Neural progenitor cell (in vitro differentiated cells): ENCODE results near the gene AP2M1. TPM values are rescaled to one million over a fixed set of nuclear protein-coding genes. Genes with fewer than 3 reads are reported as not detected.

Experiments
- DNase-seq: peaks from one replicate; pipeline ENCODE4 v3.0.0-alpha.2; 2016; ENCODE audit warnings: low spot score
- H2AFZ ChIP-seq: fragments of 200-600 bp; sonication (generic); replicated peaks from 2 replicates; pipeline ENCODE4 v1.6.1; 2016; ENCODE audit warnings: antibody characterized with exemption
- H3F3A ChIP-seq: fragments of 200-600 bp; sonication (generic); 2 replicates; pipeline ENCODE4 v1.6.1; 2016; ENCODE audit warnings: antibody characterized with exemption, low read depth
- H3K27ac ChIP-seq: fragments of 200-600 bp; sonication (generic); 2 replicates; pipeline ENCODE4 v1.5.1; 2016; ENCODE audit warnings: mild to moderate bottlenecking
- H3K27me3 ChIP-seq: fragments of 200-600 bp; sonication (generic); 2 replicates; pipeline ENCODE4 v1.6.1; 2016; ENCODE audit warnings: mild to moderate bottlenecking, moderate library complexity
- H3K36me3 ChIP-seq: fragments of 200-600 bp; sonication (generic); 2 replicates; pipeline ENCODE4 v1.5.1; 2016
- H3K4me1 ChIP-seq: fragments of 200-600 bp; sonication (generic); 2 replicates; pipeline ENCODE4 v1.6.1; 2016; ENCODE audit warnings: mixed run types
- H3K4me2 ChIP-seq: fragments of 200-600 bp; sonication (generic); 2 replicates; pipeline ENCODE4 v1.6.1; 2016
- H3K4me3 ChIP-seq: fragments of 200-600 bp; sonication (generic); 2 replicates; pipeline ENCODE4 v1.5.1; 2016
- H3K79me2 ChIP-seq: fragments of 200-600 bp; sonication (generic); 2 replicates; pipeline ENCODE4 v1.6.1; 2016; ENCODE audit warnings: low read depth
- H3K9ac ChIP-seq: fragments of 200-600 bp; sonication (generic); 2 replicates; pipeline ENCODE4 v1.6.1; 2016
- H3K9me3 ChIP-seq: fragments of 200-600 bp; sonication (generic); 2 replicates; pipeline ENCODE4 v1.5.1; 2016; ENCODE audit warnings: low read depth
- H4K20me1 ChIP-seq: fragments of 200-600 bp; sonication (generic); 2 replicates; pipeline ENCODE4 v1.6.1; 2016; ENCODE audit warnings: low read depth
- H3K27ac Mint-ChIP-seq: 3 replicates; pipeline ENCODE4 v1.8.0; 2021; ENCODE audit warnings: mixed read lengths
- H3K27me3 Mint-ChIP-seq: 2 replicates; pipeline ENCODE4 v1.8.0; 2022; ENCODE audit warnings: low read depth, mild to moderate bottlenecking, inconsistent platforms, moderate library complexity, mixed read lengths; ENCODE audit not compliant: insufficient read depth
- H3K36me3 Mint-ChIP-seq: 3 replicates; pipeline ENCODE4 v1.8.0; 2021; ENCODE audit warnings: mixed read lengths
- H3K4me1 Mint-ChIP-seq: 3 replicates; pipeline ENCODE4 v1.8.0; 2021; ENCODE audit warnings: mixed read lengths
- H3K4me3 Mint-ChIP-seq: 3 replicates; pipeline ENCODE4 v1.8.0; 2021; ENCODE audit warnings: mild to moderate bottlenecking, moderate library complexity, mixed read lengths
- H3K9me3 Mint-ChIP-seq: 3 replicates; pipeline ENCODE4 v1.8.0; 2020; ENCODE audit warnings: mixed read lengths
- CTCF ChIP-seq: fragments of 200-600 bp; sonication (generic); IDR thresholded peaks from 2 replicates; pipeline ENCODE4 v1.5.1; 2017; ENCODE audit warnings: antibody characterized with exemption, mild to moderate bottlenecking
- EZH2 ChIP-seq: fragments of 200-600 bp; sonication (generic); IDR thresholded peaks from 2 replicates; pipeline ENCODE4 v1.6.1; 2017; ENCODE audit warnings: antibody characterized with exemption, mild to moderate bottlenecking, moderate library complexity
- EZH2phosphoT487 ChIP-seq: fragments of 200-600 bp; sonication (generic); IDR thresholded peaks from 2 replicates; pipeline ENCODE4 v1.6.1; 2017; ENCODE audit warnings: antibody characterized with exemption
- total RNA-seq: library from RNA; depleted of rRNA; stranded (reverse); fragments of >200 nt; gene quantifications from 2 replicates; pipeline ENCODE4 v1.2.3, GENCODE V29; 2015; ENCODE audit warnings: low replicate concordance

Gene AP2M1
- total RNA-seq, 1 donor from 2014 or later, result 309 TPM

GRCh38 chr3:184133840-184134745 lies 40.6 kb upstream of the AP2M1 start:
- Histone ChIP-seq H3K79me2 (peaks cover 34% of the 10 kb centered on the region), H3K9ac (no peak overlapping the region), H3K4me2 (peak overlapping the region; percentile 97), H3F3A (peaks cover 20% of the 10 kb centered on the region), H3K9me3 (no peaks in the 10 kb centered on the region), H3K27me3 (peaks cover 10% of the 10 kb centered on the region), H3K36me3 (no peaks in the 10 kb centered on the region), H4K20me1 (no peaks in the 10 kb centered on the region), H3K4me3 (peak overlapping the region; percentile 85), H2AFZ (peak overlapping the region; percentile 77), H3K4me1 (peaks cover 6% of the 10 kb centered on the region), H3K27ac (no peak overlapping the region)
- no peak for TF ChIP-seq CTCF
- no peak for TF ChIP-seq EZH2phosphoT487
- TF ChIP-seq EZH2, result peak; percentile 4
- H3K9me3 Mint-ChIP-seq, result no peaks in the 10 kb centered on the region
- peaks cover 2% of the 10 kb centered on the region for H3K36me3 Mint-ChIP-seq
- peaks cover 2% of the 10 kb centered on the region for H3K27me3 Mint-ChIP-seq
- peaks cover 22% of the 10 kb centered on the region for H3K4me1 Mint-ChIP-seq
- H3K27ac Mint-ChIP-seq, result peak overlapping the region; percentile 93
- peak; percentile 87 for DNase-seq
- H3K4me3 Mint-ChIP-seq, result peak overlapping the region; percentile 99

DNA sequence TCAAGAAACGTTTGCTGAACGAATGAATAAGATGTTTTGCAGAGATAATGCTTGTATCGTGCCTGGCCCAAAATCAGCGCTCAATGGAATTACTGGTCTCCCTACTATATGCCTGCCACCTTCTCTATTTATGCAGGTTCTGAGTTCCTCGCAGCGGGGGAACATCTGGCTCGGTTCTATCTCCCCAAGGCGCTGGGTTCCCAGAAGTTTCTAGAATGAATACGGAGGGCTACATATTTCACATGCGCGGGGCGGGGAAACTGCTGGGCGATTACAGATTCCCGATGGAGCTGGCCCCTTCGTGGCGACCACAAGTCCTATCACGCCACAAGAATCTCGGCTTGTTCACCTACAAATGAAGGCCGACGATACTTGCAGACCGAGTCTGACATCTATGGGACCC lies 39.9 kb upstream of the AP2M1 start:
- peak overlapping the region; percentile 77 for H2AFZ ChIP-seq
- no peaks in the 10 kb centered on the region for H4K20me1 ChIP-seq
- H3K9me3 ChIP-seq, result no peaks in the 10 kb centered on the region
- Mint-ChIP-seq H3K27me3 (peaks cover 2% of the 10 kb centered on the region), H3K36me3 (peaks cover 2% of the 10 kb centered on the region), H3K9me3 (no peaks in the 10 kb centered on the region), H3K4me3 (peak overlapping the region; percentile 99), H3K27ac (peak overlapping the region; percentile 93), H3K4me1 (peaks cover 22% of the 10 kb centered on the region)
- H3K4me2 ChIP-seq, result peak overlapping the region; percentile 97
- no peak for TF ChIP-seq EZH2phosphoT487
- no peak overlapping the region for H3K27ac ChIP-seq
- no peaks in the 10 kb centered on the region for H3K36me3 ChIP-seq
- peaks cover 6% of the 10 kb centered on the region for H3K4me1 ChIP-seq
- DNase-seq, result no peak
- H3K27me3 ChIP-seq, result peaks cover 10% of the 10 kb centered on the region
- no peak overlapping the region for H3K9ac ChIP-seq
- H3K4me3 ChIP-seq, result peak overlapping the region; percentile 85
- peaks cover 38% of the 10 kb centered on the region for H3K79me2 ChIP-seq
- H3F3A ChIP-seq, result peaks cover 20% of the 10 kb centered on the region

- Histone ChIP-seq H2AFZ (peak within 1 kb of the TSS; percentile 77), H3K79me2 (peaks cover 38% of the 10 kb centered on the region), H3K4me1 (peaks cover 6% of the 10 kb centered on the region), H3K4me2 (peak within 1 kb of the TSS; percentile 97), H3K27ac (no peak within 1 kb of the TSS), H3K9me3 (no peaks in the 10 kb centered on the region), H3F3A (peaks cover 20% of the 10 kb centered on the region), H3K9ac (peak within 1 kb of the TSS; percentile 62), H3K27me3 (peaks cover 10% of the 10 kb centered on the region), H4K20me1 (no peaks in the 10 kb centered on the region), H3K4me3 (peak within 1 kb of the TSS; percentile 85), H3K36me3 (no peaks in the 10 kb centered on the region)
- Mint-ChIP-seq H3K27me3 (peaks cover 2% of the 10 kb centered on the region), H3K36me3 (peaks cover 2% of the 10 kb centered on the region), H3K4me3 (peak within 1 kb of the TSS; percentile 99), H3K9me3 (no peaks in the 10 kb centered on the region), H3K4me1 (peaks cover 22% of the 10 kb centered on the region), H3K27ac (peak within 1 kb of the TSS; percentile 93)
- peak; percentile 94 for DNase-seq
- TF ChIP-seq CTCF (peak; percentile 53), EZH2 (peak; percentile 33), EZH2phosphoT487 (no peak)
Measured at GRCh38 chr3:184135149-184135910, 39.3 kb upstream of the AP2M1 start, which contains the start of gene EIF2B5. EIF2B5 (plus strand) TSS chr3:184135358; CDS start chr3:184135386, 28 bp downstream.
